Left lobe of liver (tissue), 2 donors: ENCODE results near the gene NPL. TPM values are rescaled to one million over a fixed set of nuclear protein-coding genes. Genes with fewer than 3 reads are reported as not detected.

ENCODE experiments used
- ATAC-seq: fragments of 200-7000 bp; cut with Tn5 transposase; one replicate; pipeline ENCODE4 v1.9.1; 2020; ENCODE audit warnings: mild to moderate bottlenecking, moderate library complexity
- DNase-seq: peaks from one replicate; pipeline ENCODE4 v3.0.0-alpha.2; 2020; ENCODE audit warnings: low spot score
- total RNA-seq: library from RNA; stranded (reverse); gene quantifications from one replicate; pipeline ENCODE4 v1.2.1, GENCODE V29; 2021
- donor health status: DM: no; HTN: no; CAD: no; lungs with moderate emphysema.
- donor health status: DM: no; HTN: yes; CAD: no.

The NPL gene
- total RNA-seq, 1 donor from 2014 or later = 15.0 TPM

GRCh38 chr1:182777386-182777785 is 12.2 kb upstream of the NPL start:
- no peak for DNase-seq
- ATAC-seq = no peak

- ATAC-seq (no peak), DNase-seq (no peak)
Measured at GRCh38 chr1:182778862-182779261, 10.7 kb upstream of the NPL start.

GRCh38 chr1:182779530-182779929 is 10.0 kb upstream of the NPL start:
- ATAC-seq (no peak), DNase-seq (no peak)

GRCh38 chr1:182781841-182782586 is 7.6 kb upstream of the NPL start:
- DNase-seq = peak; percentile 68

GRCh38 chr1:182782587-182782913 is 7.0 kb upstream of the NPL start:
- DNase-seq (no peak), ATAC-seq (no peak)

More at GRCh38 chr1:182781841-182782586, 7.6 kb upstream of the NPL start:
- ATAC-seq = peak; percentile 83

- ATAC-seq (no peak), DNase-seq (no peak)
Measured at GRCh38 chr1:182783068-182783467, 6.5 kb upstream of the NPL start.

GRCh38 chr1:182784556-182785171 is 4.9 kb upstream of the NPL start:
- no peak for DNase-seq
- peak; percentile 26 for ATAC-seq

GRCh38 chr1:182785181-182785580 is 4.4 kb upstream of the NPL start:
- no peak for ATAC-seq
- DNase-seq = no peak

- ATAC-seq = peak; percentile 50
Measured at GRCh38 chr1:182786223-182786994, 3.2 kb upstream of the NPL start.

GRCh38 chr1:182786995-182787324 is 2.6 kb upstream of the NPL start:
- ATAC-seq (no peak), DNase-seq (no peak)

More at GRCh38 chr1:182786223-182786994, 3.2 kb upstream of the NPL start:
- DNase-seq = peak; percentile 60

GRCh38 chr1:182791281-182792179 is 2.0 kb downstream of the NPL start:
- no peak for ATAC-seq

GRCh38 chr1:182794091-182794490 is 4.5 kb downstream of the NPL start:
- no peak for ATAC-seq
- DNase-seq = no peak

More at GRCh38 chr1:182791281-182792179, 2.0 kb downstream of the NPL start:
- DNase-seq = no peak

GRCh38 chr1:182794676-182795201 is 5.2 kb downstream of the NPL start:
- peak; percentile 77 for ATAC-seq
- no peak for DNase-seq

GRCh38 chr1:182795563-182796228 is 6.1 kb downstream of the NPL start:
- ATAC-seq (peak; percentile 42), DNase-seq (no peak)

GRCh38 chr1:182802006-182802803 is 12.6 kb downstream of the NPL start:
- ATAC-seq = no peak

GRCh38 chr1:182803846-182804245 is 14.3 kb downstream of the NPL start:
- ATAC-seq (no peak), DNase-seq (no peak)

More at GRCh38 chr1:182802006-182802803, 12.6 kb downstream of the NPL start:
- DNase-seq = no peak

GRCh38 chr1:182806015-182806678 is 16.6 kb downstream of the NPL start:
- DNase-seq = no peak

GRCh38 chr1:182807907-182808306 is 18.3 kb downstream of the NPL start:
- no peak for DNase-seq
- ATAC-seq = no peak

More at GRCh38 chr1:182806015-182806678, 16.6 kb downstream of the NPL start:
- ATAC-seq = no peak
